HUES6 (cell line): Measurements from ENCODE around the gene TOR1AIP2.

ENCODE experiments used
- H3K27ac ChIP-seq: 2 replicates; pipeline ENCODE4 v1.7.0; 2013; ENCODE audit warnings: low read depth, mild to moderate bottlenecking, low read length, inconsistent platforms
- H3K27me3 ChIP-seq: 2 replicates; pipeline ENCODE4 v1.6.1; 2013; ENCODE audit warnings: low read length; ENCODE audit not compliant: control insufficient read depth, insufficient read depth
- H3K36me3 ChIP-seq: 2 replicates; pipeline ENCODE4 v1.6.1; 2013; ENCODE audit warnings: low read length; ENCODE audit not compliant: control insufficient read depth, insufficient read depth
- H3K4me1 ChIP-seq: 2 replicates; pipeline ENCODE4 v1.6.1; 2013; ENCODE audit warnings: low read length; ENCODE audit not compliant: control insufficient read depth, insufficient read depth
- H3K4me3 ChIP-seq: 2 replicates; pipeline ENCODE4 v1.5.1; 2013; ENCODE audit warnings: low read depth, low read length
- H3K9ac ChIP-seq: one replicate; pipeline ENCODE4 v1.6.1; 2013; ENCODE audit warnings: mild to moderate bottlenecking, low read length
- H3K9me3 ChIP-seq: 2 replicates; pipeline ENCODE4 v1.6.1; 2013; ENCODE audit warnings: low read depth, low read length; ENCODE audit not compliant: control insufficient read depth, insufficient read depth

TOR1AIP2 gene

GRCh38 chr1:179910934-179911333 lies 33.3 kb upstream of the TOR1AIP2 start:
- no peak overlapping the region for H3K27ac ChIP-seq
- H3K9me3 ChIP-seq, result no peaks in the 10 kb centered on the region
- H3K36me3 ChIP-seq, result peaks cover 29% of the 10 kb centered on the region
- no peak overlapping the region for H3K9ac ChIP-seq
- no peak overlapping the region for H3K4me3 ChIP-seq
- no peaks in the 10 kb centered on the region for H3K4me1 ChIP-seq
- H3K27me3 ChIP-seq, result no peaks in the 10 kb centered on the region

- H3K4me3 ChIP-seq, result no peak overlapping the region
- no peaks in the 10 kb centered on the region for H3K9me3 ChIP-seq
- H3K27ac ChIP-seq, result no peak overlapping the region
- no peaks in the 10 kb centered on the region for H3K4me1 ChIP-seq
- H3K27me3 ChIP-seq, result no peaks in the 10 kb centered on the region
- H3K9ac ChIP-seq, result no peak overlapping the region
- H3K36me3 ChIP-seq, result peaks cover 41% of the 10 kb centered on the region
Observed at GRCh38 chr1:179889589-179889988, 12.0 kb upstream of the TOR1AIP2 start.

- Histone ChIP-seq H3K36me3 (peaks cover 34% of the 10 kb centered on the region), H3K4me3 (no peak overlapping the region), H3K9me3 (no peaks in the 10 kb centered on the region), H3K27ac (no peak overlapping the region), H3K9ac (no peak overlapping the region), H3K27me3 (no peaks in the 10 kb centered on the region), H3K4me1 (peaks cover 3% of the 10 kb centered on the region; the same call in 1 of the 2 replicates)
Observed at GRCh38 chr1:179888071-179888470, 10.5 kb upstream of the TOR1AIP2 start.

- Histone ChIP-seq H3K9me3 (no peaks in the 10 kb centered on the region), H3K4me1 (peaks cover 3% of the 10 kb centered on the region; the same call in 1 of the 2 replicates), H3K4me3 (peak overlapping the region; percentile 85), H3K27me3 (no peaks in the 10 kb centered on the region), H3K27ac (no peak overlapping the region), H3K36me3 (peaks cover 11% of the 10 kb centered on the region), H3K9ac (peak overlapping the region; percentile 95)
Observed at GRCh38 chr1:179883745-179884138, 6.1 kb upstream of the TOR1AIP2 start.

GRCh38 chr1:179883040-179883744 lies 5.6 kb upstream of the TOR1AIP2 start:
- H3K27me3 ChIP-seq, result no peaks in the 10 kb centered on the region

GRCh38 chr1:179882253-179883039 lies 4.8 kb upstream of the TOR1AIP2 start, which contains the start of gene TOR1AIP1:
Gene TOR1AIP1 (plus strand): TSS chr1:179882285. CDS start chr1:179882503, 218 bp downstream.
- peak within 1 kb of the TSS; percentile 84 for H3K27ac ChIP-seq
- H3K9me3 ChIP-seq, result no peaks in the 10 kb centered on the region
- peaks cover 3% of the 10 kb centered on the region; the same call in 1 of the 2 replicates for H3K4me1 ChIP-seq
- no peaks in the 10 kb centered on the region for H3K27me3 ChIP-seq
- H3K36me3 ChIP-seq, result peaks cover 8% of the 10 kb centered on the region
- peak within 1 kb of the TSS; percentile 95 for H3K9ac ChIP-seq
- peak within 1 kb of the TSS; percentile 85 for H3K4me3 ChIP-seq

More at GRCh38 chr1:179883040-179883744, 5.6 kb upstream of the TOR1AIP2 start:
- H3K4me3 ChIP-seq, result peak overlapping the region; percentile 85
- H3K36me3 ChIP-seq, result peaks cover 10% of the 10 kb centered on the region
- peak overlapping the region; percentile 76 for H3K27ac ChIP-seq
- H3K9ac ChIP-seq, result peak overlapping the region; percentile 95
- peaks cover 3% of the 10 kb centered on the region; the same call in 1 of the 2 replicates for H3K4me1 ChIP-seq
- H3K9me3 ChIP-seq, result no peaks in the 10 kb centered on the region

- H3K4me1 ChIP-seq, result peaks cover 3% of the 10 kb centered on the region; the same call in 1 of the 2 replicates
- H3K9ac ChIP-seq, result peak overlapping the region; percentile 95
- H3K4me3 ChIP-seq, result peak overlapping the region; percentile 85
- H3K27me3 ChIP-seq, result no peaks in the 10 kb centered on the region
- peaks cover 8% of the 10 kb centered on the region for H3K36me3 ChIP-seq
- H3K9me3 ChIP-seq, result no peaks in the 10 kb centered on the region
- H3K27ac ChIP-seq, result peak overlapping the region; percentile 84
Observed at GRCh38 chr1:179881642-179882252, 4.1 kb upstream of the TOR1AIP2 start.

- peaks cover 3% of the 10 kb centered on the region; the same call in 1 of the 2 replicates for H3K4me1 ChIP-seq
- H3K9ac ChIP-seq, result no peak overlapping the region
- H3K4me3 ChIP-seq, result no peak overlapping the region
- no peak overlapping the region for H3K27ac ChIP-seq
- H3K27me3 ChIP-seq, result no peaks in the 10 kb centered on the region
- H3K36me3 ChIP-seq, result peaks cover 3% of the 10 kb centered on the region
- H3K9me3 ChIP-seq, result no peaks in the 10 kb centered on the region
Observed at GRCh38 chr1:179879797-179880196, 2.2 kb upstream of the TOR1AIP2 start.

- Histone ChIP-seq H3K9me3 (no peaks in the 10 kb centered on the region), H3K27ac (no peak overlapping the region), H3K36me3 (peaks cover 18% of the 10 kb centered on the region), H3K4me1 (no peaks in the 10 kb centered on the region), H3K4me3 (peak overlapping the region; percentile 83; the same call in 1 of the 2 replicates), H3K27me3 (no peaks in the 10 kb centered on the region), H3K9ac (no peak overlapping the region)
Observed at GRCh38 chr1:179876300-179876715, 1.3 kb downstream of the TOR1AIP2 start.

- peaks cover 20% of the 10 kb centered on the region for H3K36me3 ChIP-seq
- no peaks in the 10 kb centered on the region for H3K27me3 ChIP-seq
- no peak overlapping the region for H3K9ac ChIP-seq
- H3K9me3 ChIP-seq, result no peaks in the 10 kb centered on the region
- H3K4me3 ChIP-seq, result peak overlapping the region; percentile 83; the same call in 1 of the 2 replicates
- H3K4me1 ChIP-seq, result no peaks in the 10 kb centered on the region
- H3K27ac ChIP-seq, result no peak overlapping the region
Observed at GRCh38 chr1:179875596-179876299, 1.9 kb downstream of the TOR1AIP2 start.
